ENCODE measurements around the gene EMD. TPM values are rescaled to one million over a fixed set of nuclear protein-coding genes. Genes with fewer than 3 reads are reported as not detected.

EMD gene
- total and polyA plus RNA-seq, 12 donors: 7.7 to 95.2 (median 52.6) TPM

GRCh38 chrX:154348646-154349358 lies 30.3 kb upstream of the EMD start:
- no peaks in the 10 kb centered on the region for H3K27me3 ChIP-seq
- no peak for DNase-seq
- TF ChIP-seq CTCF (IDR thresholded peaks at IDR 0.05) (no peak), POLR2A (IDR thresholded peaks at IDR 0.05) (no peak)
- 89 to 93% (median 91%) methylated on average over 23 to 24 of the region's 24 CpGs; no CpG with 5 or more reads in 1 of the 4 donors for WGBS, 4 donors
- no peak overlapping the region for H3K27ac ChIP-seq
- no peaks in the 10 kb centered on the region for H3K9me3 ChIP-seq (replicated peaks in 1 of 3)
- no peak overlapping the region for H3K4me3 ChIP-seq
- peaks cover 0 to 50% of the 10 kb centered on the region in 2 donors for H3K36me3 ChIP-seq (replicated peaks in 1 of 2)
- intact Hi-C loops (cut with DNase I): no loop called here
- no peaks in the 10 kb centered on the region for H3K4me1 ChIP-seq (replicated peaks in 1 of 2)

- H3K4me3 ChIP-seq: no peak overlapping the region
- no peaks in the 10 kb centered on the region for H3K4me1 ChIP-seq (replicated peaks in 1 of 2)
- 72 to 82% (median 76%) methylated on average over 6 to 19 of the region's 19 CpGs for WGBS, 4 donors
- TF ChIP-seq CTCF (IDR thresholded peaks at IDR 0.05) (no peak), POLR2A (IDR thresholded peaks at IDR 0.05) (no peak)
- intact Hi-C loops (cut with DNase I): no loop called here
- no peak overlapping the region for H3K27ac ChIP-seq
- H3K9me3 ChIP-seq (replicated peaks in 1 of 3): no peaks in the 10 kb centered on the region
- no peaks in the 10 kb centered on the region for H3K27me3 ChIP-seq
- DNase-seq: no peak
- H3K36me3 ChIP-seq (replicated peaks in 1 of 2): peaks cover 0 to 56% of the 10 kb centered on the region in 2 donors
Measured at GRCh38 chrX:154349359-154349935, 29.6 kb upstream of the EMD start.

GRCh38 chrX:154349979-154350378 lies 29.1 kb upstream of the EMD start:
- H3K9me3 ChIP-seq (replicated peaks in 1 of 3): no peaks in the 10 kb centered on the region
- peaks cover 0 to 62% of the 10 kb centered on the region in 2 donors for H3K36me3 ChIP-seq (replicated peaks in 1 of 2)
- no peak overlapping the region for H3K4me3 ChIP-seq
- TF ChIP-seq POLR2A (IDR thresholded peaks at IDR 0.05) (no peak), CTCF (IDR thresholded peaks at IDR 0.05) (no peak)
- 85 to 100% (median 91%) methylated on average over 1 to 15 of the region's 15 CpGs for WGBS, 4 donors
- H3K4me1 ChIP-seq (replicated peaks in 1 of 2): no peaks in the 10 kb centered on the region
- intact Hi-C loops (cut with DNase I): no loop called here
- H3K27ac ChIP-seq: no peak overlapping the region
- no peak for DNase-seq
- no peaks in the 10 kb centered on the region for H3K27me3 ChIP-seq

GRCh38 chrX:154350429-154351182 lies 28.5 kb upstream of the EMD start:
- Histone ChIP-seq H3K9me3 (replicated peaks in 1 of 3) (no peaks in the 10 kb centered on the region), H3K27me3 (no peaks in the 10 kb centered on the region), H3K27ac (no peak overlapping the region), H3K36me3 (replicated peaks in 1 of 2) (peaks cover 0 to 66% of the 10 kb centered on the region in 2 donors), H3K4me3 (no peak overlapping the region), H3K4me1 (replicated peaks in 1 of 2) (no peaks in the 10 kb centered on the region)
- DNase-seq: no peak
- WGBS, 4 donors: 86 to 93% (median 91%) methylated on average over 8 to 19 of the region's 19 CpGs; no CpG with 5 or more reads in 1 of the 4 donors
- TF ChIP-seq CTCF (IDR thresholded peaks at IDR 0.05) (no peak), POLR2A (IDR thresholded peaks at IDR 0.05) (no peak)
- intact Hi-C loops (cut with DNase I): no loop called here
